ENCODE data around the gene HAL.

DNA sequence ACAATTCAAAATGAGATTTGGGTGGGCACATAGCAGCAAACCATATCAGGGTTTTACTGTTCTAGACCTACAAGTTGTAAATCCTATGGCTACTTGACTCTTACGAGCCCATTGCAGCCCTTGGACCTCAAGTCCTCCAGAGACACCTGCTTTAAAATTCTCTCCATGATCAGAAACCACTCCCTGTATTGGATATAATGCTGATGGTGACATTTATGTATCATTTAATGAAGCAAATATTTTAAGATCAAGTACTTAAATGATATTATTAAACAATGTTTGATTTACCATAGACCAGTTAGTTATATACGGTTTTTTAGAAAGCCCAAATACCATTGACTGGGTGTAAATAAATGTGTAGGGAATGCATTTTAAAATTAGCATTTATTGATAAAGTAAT, 28.8 kb downstream of the HAL start:
- TF ChIP-seq ZNF274 (IDR thresholded peaks at IDR 0.05; ENCODE audit: low read depth, low read length), result no peak
- TF ChIP-seq SUZ12 (IDR thresholded peaks at IDR 0.05; ENCODE audit: extremely low read depth, insufficient read depth, insufficient read length), result no peak
